Activated B cell treated with CpG ODN at 0.5 μM for 24 hours (primary cell): ENCODE data around the gene LDLRAD3. TPM values are rescaled to one million over a fixed set of nuclear protein-coding genes. Genes with fewer than 3 reads are reported as not detected.

Experiments used
- ATAC-seq: fragments of 200-7000 bp; cut with Tn5 transposase; one replicate; pipeline ENCODE4 v1.10.0; 2021; ENCODE audit warnings: low read depth, mild to moderate bottlenecking, moderate library complexity
- CTCF ChIA-PET: fragments of 350-600 bp; sonication (Branson Sonifier 250); formaldehyde crosslinking; loops from one replicate; lab custom pipeline; 2021; ENCODE audit warnings: antibody characterized with exemption; lab: Charles Lee
- POLR2A ChIA-PET: fragments of 350-600 bp; sonication (Branson Sonifier 250); formaldehyde crosslinking; loops from one replicate; lab custom pipeline; 2021; ENCODE audit warnings: antibody characterized with exemption; lab: Charles Lee
- DNase-seq: peaks from one replicate; pipeline ENCODE4 v3.0.0; 2022
- H3K27ac Mint-ChIP-seq: one replicate; pipeline ENCODE4 v1.8.0; 2020; ENCODE audit warnings: mixed read lengths
- H3K27me3 Mint-ChIP-seq: one replicate; pipeline ENCODE4 v1.8.0; 2021; ENCODE audit warnings: mixed read lengths
- H3K36me3 Mint-ChIP-seq: one replicate; pipeline ENCODE4 v1.8.0; 2021; ENCODE audit warnings: low read depth, mixed read lengths
- H3K4me1 Mint-ChIP-seq: one replicate; pipeline ENCODE4 v1.8.0; 2021; ENCODE audit warnings: mixed read lengths
- H3K4me3 Mint-ChIP-seq: one replicate; pipeline ENCODE4 v1.8.0; 2020; ENCODE audit warnings: mild to moderate bottlenecking, mixed read lengths
- H3K9me3 Mint-ChIP-seq: one replicate; pipeline ENCODE4 v1.8.0; 2020; ENCODE audit warnings: mixed read lengths
- intact Hi-C: fragments of 100-400 bp; cut with micrococcal nuclease; formaldehyde crosslinking; loops from one replicate; pipeline ENCODE4 v1.15.1; 2024
- total RNA-seq: library from RNA; stranded (reverse); gene quantifications from 2 replicates; pipeline ENCODE4 v1.2.3, GENCODE V29; 2022
- TF ChIP-seq, protein P1 (sequence below): fragments of 200-600 bp; IDR thresholded peaks from one replicate; pipeline ENCODE4 v1.8.0; 2022; ENCODE audit warnings: antibody characterized with exemption, mild to moderate bottlenecking

LDLRAD3 gene
- total RNA-seq, 1 donor from 2014 or later = not detected

GRCh38 chr11:36081274-36081945 lies 137.5 kb downstream of the LDLRAD3 start:
- Mint-ChIP-seq H3K27ac (no peak overlapping the region), H3K9me3 (peaks cover 14% of the 10 kb centered on the region), H3K4me1 (no peaks in the 10 kb centered on the region), H3K4me3 (no peak overlapping the region), H3K27me3 (peaks cover 5% of the 10 kb centered on the region), H3K36me3 (no peaks in the 10 kb centered on the region)
- TF ChIP-seq, protein P1, sequence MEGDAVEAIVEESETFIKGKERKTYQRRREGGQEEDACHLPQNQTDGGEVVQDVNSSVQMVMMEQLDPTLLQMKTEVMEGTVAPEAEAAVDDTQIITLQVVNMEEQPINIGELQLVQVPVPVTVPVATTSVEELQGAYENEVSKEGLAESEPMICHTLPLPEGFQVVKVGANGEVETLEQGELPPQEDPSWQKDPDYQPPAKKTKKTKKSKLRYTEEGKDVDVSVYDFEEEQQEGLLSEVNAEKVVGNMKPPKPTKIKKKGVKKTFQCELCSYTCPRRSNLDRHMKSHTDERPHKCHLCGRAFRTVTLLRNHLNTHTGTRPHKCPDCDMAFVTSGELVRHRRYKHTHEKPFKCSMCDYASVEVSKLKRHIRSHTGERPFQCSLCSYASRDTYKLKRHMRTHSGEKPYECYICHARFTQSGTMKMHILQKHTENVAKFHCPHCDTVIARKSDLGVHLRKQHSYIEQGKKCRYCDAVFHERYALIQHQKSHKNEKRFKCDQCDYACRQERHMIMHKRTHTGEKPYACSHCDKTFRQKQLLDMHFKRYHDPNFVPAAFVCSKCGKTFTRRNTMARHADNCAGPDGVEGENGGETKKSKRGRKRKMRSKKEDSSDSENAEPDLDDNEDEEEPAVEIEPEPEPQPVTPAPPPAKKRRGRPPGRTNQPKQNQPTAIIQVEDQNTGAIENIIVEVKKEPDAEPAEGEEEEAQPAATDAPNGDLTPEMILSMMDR = no peak
- ChIA-PET POLR2A (no interaction called here), CTCF (no interaction called here)
- intact Hi-C loops = no loop called here
- DNase-seq (no peak), ATAC-seq (no peak)

- POLR2A ChIA-PET = no interaction called here
- CTCF ChIA-PET = no interaction called here
- intact Hi-C loops = no loop called here
- no peak overlapping the region for H3K4me3 Mint-ChIP-seq
- ATAC-seq (no peak), DNase-seq (no peak)
- H3K27ac Mint-ChIP-seq = no peak overlapping the region
- H3K27me3 Mint-ChIP-seq = peaks cover 18% of the 10 kb centered on the region
- TF ChIP-seq, protein P1 = no peak
- H3K36me3 Mint-ChIP-seq = no peaks in the 10 kb centered on the region
- H3K4me1 Mint-ChIP-seq = no peaks in the 10 kb centered on the region
- H3K9me3 Mint-ChIP-seq = peaks cover 14% of the 10 kb centered on the region
Measured at GRCh38 chr11:36086366-36086765, 142.5 kb downstream of the LDLRAD3 start.

DNA sequence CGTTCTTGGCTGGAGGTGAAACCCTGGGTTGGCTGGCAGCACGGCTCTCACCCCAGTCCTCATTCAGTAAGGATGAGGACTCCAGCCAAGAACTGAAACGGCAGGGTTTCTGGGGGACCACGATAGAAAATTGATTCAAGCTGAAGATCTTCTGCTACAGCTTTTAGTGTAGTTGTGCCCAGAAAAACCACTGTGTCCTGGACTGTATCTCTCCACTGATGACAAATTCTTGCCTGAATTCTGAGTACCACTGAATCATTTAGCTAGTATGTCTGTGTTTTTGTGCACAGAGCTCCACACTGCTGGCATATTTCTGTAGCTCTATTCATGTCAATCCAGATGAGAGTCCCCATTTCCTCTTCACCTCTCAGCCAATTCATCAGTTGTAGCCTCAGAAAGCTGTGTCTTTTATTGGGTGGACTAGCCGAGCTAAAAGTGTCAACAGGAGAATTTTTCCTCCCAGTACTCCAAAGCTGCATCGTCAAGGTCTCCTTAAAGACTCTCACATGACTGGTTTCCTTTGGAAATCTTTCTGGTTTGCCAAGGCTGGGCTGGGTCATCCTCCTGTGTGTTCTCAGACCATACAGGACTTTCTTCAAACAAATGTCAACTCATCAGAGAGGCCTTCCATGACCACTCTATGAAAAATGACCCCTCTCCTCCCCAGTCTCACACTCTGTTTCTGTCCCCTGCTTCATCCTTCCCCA lies 144.6 kb downstream of the LDLRAD3 start:
- CTCF ChIA-PET = no interaction called here
- Mint-ChIP-seq H3K27ac (no peak overlapping the region), H3K9me3 (peaks cover 12% of the 10 kb centered on the region), H3K4me1 (no peaks in the 10 kb centered on the region), H3K36me3 (no peaks in the 10 kb centered on the region), H3K4me3 (no peak overlapping the region), H3K27me3 (peaks cover 29% of the 10 kb centered on the region)
- TF ChIP-seq, protein P1 = no peak
- intact Hi-C loops = no loop called here
- POLR2A ChIA-PET = no interaction called here
- DNase-seq = no peak
- no peak for ATAC-seq

DNA sequence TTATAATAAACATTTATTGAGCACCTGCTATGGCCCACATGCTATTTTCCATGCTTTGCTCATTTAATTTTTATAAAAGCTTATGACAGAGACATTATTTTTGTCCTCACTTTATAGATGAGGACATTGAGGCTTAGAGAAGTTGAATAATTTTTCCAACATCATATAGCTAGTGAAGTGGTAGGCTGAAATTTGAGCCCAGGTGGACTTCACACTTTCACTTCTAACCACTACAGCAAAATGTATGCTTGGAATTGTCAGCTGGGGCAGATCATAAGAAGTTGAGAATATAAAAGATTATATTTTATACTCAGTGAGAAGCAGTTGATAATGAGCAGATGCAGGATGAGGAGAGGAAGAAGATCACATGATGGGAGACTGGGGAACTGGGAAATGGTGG lies 146.1 kb downstream of the LDLRAD3 start:
- Mint-ChIP-seq H3K4me3 (no peak overlapping the region), H3K36me3 (no peaks in the 10 kb centered on the region), H3K4me1 (no peaks in the 10 kb centered on the region), H3K27ac (no peak overlapping the region), H3K27me3 (peaks cover 32% of the 10 kb centered on the region), H3K9me3 (peaks cover 13% of the 10 kb centered on the region)
- POLR2A ChIA-PET = no interaction called here
- CTCF ChIA-PET = no interaction called here
- ATAC-seq (no peak), DNase-seq (no peak)
- intact Hi-C loops = no loop called here
- TF ChIP-seq, protein P1 = no peak

- intact Hi-C loops = no loop called here
- ATAC-seq = no peak
- H3K4me3 Mint-ChIP-seq = no peak overlapping the region
- no peaks in the 10 kb centered on the region for H3K4me1 Mint-ChIP-seq
- TF ChIP-seq, protein P1 = no peak
- peaks cover 10% of the 10 kb centered on the region for H3K9me3 Mint-ChIP-seq
- peaks cover 32% of the 10 kb centered on the region for H3K27me3 Mint-ChIP-seq
- no peaks in the 10 kb centered on the region for H3K36me3 Mint-ChIP-seq
- ChIA-PET POLR2A (no interaction called here), CTCF (no interaction called here)
- no peak for DNase-seq
- H3K27ac Mint-ChIP-seq = no peak overlapping the region
Measured at GRCh38 chr11:36090356-36091109, 146.7 kb downstream of the LDLRAD3 start.
